ENCODE measurements around the gene SLC41A3. TPM values are rescaled to one million over a fixed set of nuclear protein-coding genes. Genes with fewer than 3 reads are reported as not detected.

Gene SLC41A3
- total and polyA plus RNA-seq, 2 of the 8 experiments (the other 6 are each of a cell fraction or from before 2014, with no cell fraction given), result 30.2 to 56.4 TPM

DNA sequence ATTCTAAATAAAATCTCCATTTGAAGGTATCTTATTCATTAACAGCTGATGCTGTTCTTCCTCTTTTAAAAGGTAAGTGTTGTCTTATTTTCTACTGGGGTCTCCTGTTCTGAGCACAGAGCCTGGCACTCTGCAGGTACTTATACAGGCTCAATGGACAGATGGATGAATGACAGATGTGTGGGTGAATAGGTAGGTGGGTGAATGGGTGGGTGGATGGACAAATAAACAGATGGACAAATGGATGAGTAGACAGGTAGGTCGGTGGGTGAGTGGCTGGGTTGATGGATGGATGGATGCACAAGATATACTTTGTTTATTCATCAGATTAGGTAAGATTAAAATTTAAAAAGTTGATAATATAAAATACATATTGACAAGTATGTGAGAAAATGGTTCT lies 53.5 kb downstream of the SLC41A3 start:
- DNase-seq (ENCODE audit: low read depth in 1 of 2, low spot score in 2 of 2) (no peak), FAIRE-seq (no peak)
- no peak overlapping the region for H4K8ac ChIP-seq (ENCODE audit: extremely low read depth, insufficient read depth, low read length)
- no peak overlapping the region for H4K91ac ChIP-seq (replicated peaks; ENCODE audit: insufficient read length, low read length)
- no peak overlapping the region for H3K4me2 ChIP-seq (ENCODE audit: insufficient read depth in 1 of 2, low read depth in 2 of 2, low read length in 2 of 2)
- H3K23me2 ChIP-seq (ENCODE audit: low read depth, low read length), result no peaks in the 10 kb centered on the region
- no peak overlapping the region for H3K4me3 ChIP-seq (ENCODE audit: extremely low read depth in 1 of 4, insufficient read depth in 2 of 4, low read depth in 3 of 4, low read length in 4 of 4)
- H4K20me1 ChIP-seq (replicated peaks in 1 of 2; ENCODE audit: control insufficient read depth in 1 of 2, insufficient read depth in 2 of 2, low read length in 2 of 2), result no peaks in the 10 kb centered on the region
- H2AFZ ChIP-seq (ENCODE audit: low read length), result no peak overlapping the region
- H2BK5ac ChIP-seq (ENCODE audit: low read depth, low read length), result no peak overlapping the region
- H3K23ac ChIP-seq (ENCODE audit: insufficient read length), result no peak overlapping the region
- no peaks in the 10 kb centered on the region for H3K79me1 ChIP-seq (ENCODE audit: low read depth, low read length)
- no peak overlapping the region for H2BK15ac ChIP-seq (ENCODE audit: low read length)
- H3K9me3 ChIP-seq (ENCODE audit: insufficient read depth in 2 of 2, low read depth in 1 of 2, low read length in 1 of 2), result peaks cover 24 to 26% of the 10 kb centered on the region in 2 experiments
- no peak overlapping the region for H3K56ac ChIP-seq (replicated peaks; ENCODE audit: insufficient read length, low read depth, low read length)
- H3K36me3 ChIP-seq (ENCODE audit: control insufficient read depth in 2 of 4, insufficient read depth in 4 of 4, low read length in 3 of 4), result peaks cover 0 to 3% (median 1%) of the 10 kb centered on the region in 4 experiments; a peak in 2 of 8 replicates
- H3K18ac ChIP-seq (ENCODE audit: extremely low read depth, low read length), result no peak overlapping the region
- peaks cover 0 to 9% (median 2%) of the 10 kb centered on the region in 4 experiments; a peak in 3 of 7 replicates for H3K4me1 ChIP-seq (replicated peaks in 1 of 4; ENCODE audit: control insufficient read depth in 3 of 4, insufficient read depth in 4 of 4, low read length in 3 of 4)
- no peak overlapping the region for H2BK120ac ChIP-seq (replicated peaks; ENCODE audit: low read depth, low read length)
- H4K5ac ChIP-seq (ENCODE audit: insufficient read length, low read depth, low read length), result no peak overlapping the region
- no peak overlapping the region for H3K4ac ChIP-seq (replicated peaks; ENCODE audit: insufficient read length, low read depth, low read length)
- H2BK12ac ChIP-seq (ENCODE audit: low read depth, low read length), result no peak overlapping the region
- H3K27me3 ChIP-seq (replicated peaks in 1 of 4; ENCODE audit: control insufficient read depth in 3 of 4, extremely low read depth in 1 of 4, insufficient read depth in 3 of 4, low read length in 3 of 4), result no peaks in the 10 kb centered on the region
- CTCF ChIA-PET (ENCODE audit: partially characterized antibody), result no interaction called here
- WGBS, 2 experiments (ENCODE audit: extremely low coverage in 1 of 2, insufficient coverage in 1 of 2, insufficient read length in 1 of 2, insufficient replicate concordance in 2 of 2, low coverage in 1 of 2, low lambda C conversion rate in 2 of 2, missing lambda C conversion rate in 1 of 2), result 88% methylated on average over 1 of the region's 1 CpG; no CpG with 5 or more reads in 1 of the 2 experiments
- no peak overlapping the region for H2BK20ac ChIP-seq (ENCODE audit: low read length)
- no peak overlapping the region for H3K27ac ChIP-seq (ENCODE audit: low read depth, low read length)
- H2AK5ac ChIP-seq (ENCODE audit: low read depth, low read length), result no peak overlapping the region
- POLR2A ChIA-PET (ENCODE audit: partially characterized antibody), result no interaction called here
- no peak overlapping the region for H3K14ac ChIP-seq (ENCODE audit: insufficient read length)
- H3K9ac ChIP-seq (replicated peaks in 1 of 4; ENCODE audit: extremely low read depth in 1 of 4, low read depth in 3 of 4, low read length in 3 of 4), result no peak overlapping the region
- no peaks in the 10 kb centered on the region for H3K79me2 ChIP-seq (ENCODE audit: control insufficient read depth in 1 of 2, insufficient read depth in 2 of 2, low read length in 2 of 2)
- no peak for TF ChIP-seq TAF7 (optimal IDR thresholded peaks at IDR 0.05; ENCODE audit: borderline replicate concordance, low read depth, low read length)
- TF ChIP-seq SP2 (IDR thresholded peaks at IDR 0.05; ENCODE audit: low read length), result no peak
- no peak for TF ChIP-seq TCF12 (IDR thresholded peaks at IDR 0.05; ENCODE audit: low read depth, low read length)
- no peak for TF ChIP-seq SP4 (IDR thresholded peaks at IDR 0.05; ENCODE audit: low read length)
- TF ChIP-seq PHF8 (conservative IDR thresholded peaks at IDR 0.05; ENCODE audit: low read depth, low read length), result no peak
- TF ChIP-seq, protein P1, sequence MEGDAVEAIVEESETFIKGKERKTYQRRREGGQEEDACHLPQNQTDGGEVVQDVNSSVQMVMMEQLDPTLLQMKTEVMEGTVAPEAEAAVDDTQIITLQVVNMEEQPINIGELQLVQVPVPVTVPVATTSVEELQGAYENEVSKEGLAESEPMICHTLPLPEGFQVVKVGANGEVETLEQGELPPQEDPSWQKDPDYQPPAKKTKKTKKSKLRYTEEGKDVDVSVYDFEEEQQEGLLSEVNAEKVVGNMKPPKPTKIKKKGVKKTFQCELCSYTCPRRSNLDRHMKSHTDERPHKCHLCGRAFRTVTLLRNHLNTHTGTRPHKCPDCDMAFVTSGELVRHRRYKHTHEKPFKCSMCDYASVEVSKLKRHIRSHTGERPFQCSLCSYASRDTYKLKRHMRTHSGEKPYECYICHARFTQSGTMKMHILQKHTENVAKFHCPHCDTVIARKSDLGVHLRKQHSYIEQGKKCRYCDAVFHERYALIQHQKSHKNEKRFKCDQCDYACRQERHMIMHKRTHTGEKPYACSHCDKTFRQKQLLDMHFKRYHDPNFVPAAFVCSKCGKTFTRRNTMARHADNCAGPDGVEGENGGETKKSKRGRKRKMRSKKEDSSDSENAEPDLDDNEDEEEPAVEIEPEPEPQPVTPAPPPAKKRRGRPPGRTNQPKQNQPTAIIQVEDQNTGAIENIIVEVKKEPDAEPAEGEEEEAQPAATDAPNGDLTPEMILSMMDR (IDR thresholded peaks at IDR 0.05; ENCODE audit: control extremely low read depth in 1 of 3, insufficient read depth in 1 of 3, low read depth in 1 of 3, low read length in 3 of 3), result no peak
- TF ChIP-seq, protein P2, sequence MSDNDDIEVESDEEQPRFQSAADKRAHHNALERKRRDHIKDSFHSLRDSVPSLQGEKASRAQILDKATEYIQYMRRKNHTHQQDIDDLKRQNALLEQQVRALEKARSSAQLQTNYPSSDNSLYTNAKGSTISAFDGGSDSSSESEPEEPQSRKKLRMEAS (IDR thresholded peaks at IDR 0.05), result no peak
- no peak for TF ChIP-seq FOSL1 (IDR thresholded peaks at IDR 0.05; ENCODE audit: insufficient read depth, low read depth, low read length)
- TF ChIP-seq RBBP5 (IDR thresholded peaks at IDR 0.05; ENCODE audit: borderline replicate concordance, low read depth, low read length), result no peak
- no peak for TF ChIP-seq RFX5 (IDR thresholded peaks at IDR 0.05; ENCODE audit: borderline replicate concordance, low read depth, low read length)
- TF ChIP-seq MAFK (IDR thresholded peaks at IDR 0.05; ENCODE audit: low read depth, low read length), result no peak
- TF ChIP-seq TAF1 (IDR thresholded peaks at IDR 0.05; ENCODE audit: low read depth, low read length), result no peak
